HUES48 (cell line): ENCODE data around the gene PNPLA1.

Source experiments
- H3K27ac ChIP-seq: one replicate; pipeline ENCODE4 v1.7.0; 2013; ENCODE audit warnings: low read depth, low read length, inconsistent platforms
- H3K27me3 ChIP-seq: 2 replicates; pipeline ENCODE4 v1.6.1; 2013; ENCODE audit warnings: mild to moderate bottlenecking, low read length; ENCODE audit not compliant: control insufficient read depth, insufficient read depth
- H3K36me3 ChIP-seq: 2 replicates; pipeline ENCODE4 v1.6.1; 2013; ENCODE audit warnings: low read length; ENCODE audit not compliant: control insufficient read depth, insufficient read depth
- H3K4me1 ChIP-seq: 2 replicates; pipeline ENCODE4 v1.6.1; 2013; ENCODE audit warnings: mild to moderate bottlenecking, low read length; ENCODE audit not compliant: control insufficient read depth, insufficient read depth
- H3K4me3 ChIP-seq: 2 replicates; pipeline ENCODE4 v1.5.1; 2013; ENCODE audit warnings: mild to moderate bottlenecking, low read depth, low read length
- H3K9ac ChIP-seq: 2 replicates; pipeline ENCODE4 v1.6.1; 2013; ENCODE audit warnings: mild to moderate bottlenecking, low read depth, low read length, moderate library complexity
- H3K9me3 ChIP-seq: 2 replicates; pipeline ENCODE4 v1.6.1; 2013; ENCODE audit warnings: low read length; ENCODE audit not compliant: control insufficient read depth, insufficient read depth

The PNPLA1 gene

DNA sequence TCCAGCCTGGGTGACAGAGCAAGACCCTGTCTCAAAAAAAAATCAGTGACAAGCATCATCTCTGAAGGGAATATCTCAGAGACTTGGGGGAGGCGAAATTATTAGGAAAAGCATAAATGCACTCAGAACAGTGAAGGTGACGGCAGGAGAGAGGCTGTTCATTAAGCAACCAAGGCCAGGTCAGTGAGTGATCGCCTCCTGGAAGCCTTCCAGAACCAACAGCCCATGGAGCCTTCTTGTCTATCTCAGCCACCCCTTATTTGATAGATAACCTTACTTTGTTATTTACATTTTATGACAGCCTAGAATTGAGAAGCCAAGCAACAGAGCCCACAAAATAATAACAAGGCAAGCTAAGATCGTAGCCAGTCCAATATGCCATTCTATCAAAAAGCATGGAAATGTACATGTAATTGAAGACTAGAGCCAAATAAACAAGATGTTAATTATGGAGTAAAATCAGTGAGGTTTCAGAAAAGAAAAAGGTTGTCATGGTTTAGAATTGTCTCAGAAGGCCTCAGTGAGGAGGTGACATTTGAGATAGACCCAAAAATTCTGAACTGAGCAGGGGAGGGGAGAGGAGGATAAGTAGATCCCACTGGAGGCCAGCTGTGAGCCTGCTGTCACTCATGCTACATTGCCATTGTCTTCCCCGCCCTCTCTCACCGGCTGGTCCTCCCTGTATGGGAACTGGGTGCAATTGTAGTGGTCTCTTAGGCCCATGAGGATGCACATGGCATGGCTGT is 49.0 kb downstream of the PNPLA1 start:
- no peaks in the 10 kb centered on the region for H3K36me3 ChIP-seq
- peaks cover 8% of the 10 kb centered on the region for H3K4me1 ChIP-seq
- no peaks in the 10 kb centered on the region for H3K27me3 ChIP-seq
- no peak overlapping the region for H3K27ac ChIP-seq
- no peak overlapping the region for H3K4me3 ChIP-seq
- H3K9ac ChIP-seq = no peak overlapping the region
- H3K9me3 ChIP-seq = no peaks in the 10 kb centered on the region

GRCh38 chr6:36319436-36319762 is 49.5 kb downstream of the PNPLA1 start:
- Histone ChIP-seq H3K4me3 (no peak overlapping the region), H3K27ac (no peak overlapping the region), H3K9me3 (no peaks in the 10 kb centered on the region), H3K4me1 (peaks cover 3% of the 10 kb centered on the region; the same call in 1 of the 2 replicates), H3K36me3 (no peaks in the 10 kb centered on the region), H3K27me3 (no peaks in the 10 kb centered on the region), H3K9ac (no peak overlapping the region)

- no peak overlapping the region for H3K27ac ChIP-seq
- H3K27me3 ChIP-seq = no peaks in the 10 kb centered on the region
- H3K36me3 ChIP-seq = no peaks in the 10 kb centered on the region
- H3K4me3 ChIP-seq = no peak overlapping the region
- H3K4me1 ChIP-seq = peaks cover 3% of the 10 kb centered on the region; the same call in 1 of the 2 replicates
- no peak overlapping the region for H3K9ac ChIP-seq
- H3K9me3 ChIP-seq = no peaks in the 10 kb centered on the region
Measured at GRCh38 chr6:36319821-36320220, 50.0 kb downstream of the PNPLA1 start.

- Histone ChIP-seq H3K27ac (no peak overlapping the region), H3K9ac (no peak overlapping the region), H3K9me3 (no peaks in the 10 kb centered on the region), H3K27me3 (no peaks in the 10 kb centered on the region), H3K4me3 (no peak overlapping the region), H3K36me3 (no peaks in the 10 kb centered on the region), H3K4me1 (peaks cover 3% of the 10 kb centered on the region; the same call in 1 of the 2 replicates)
Measured at GRCh38 chr6:36320475-36320874, 50.6 kb downstream of the PNPLA1 start.

GRCh38 chr6:36322591-36322990 is 52.7 kb downstream of the PNPLA1 start:
- peaks cover 8% of the 10 kb centered on the region; the same call in 1 of the 2 replicates for H3K4me1 ChIP-seq
- no peak overlapping the region for H3K9ac ChIP-seq
- H3K36me3 ChIP-seq = no peaks in the 10 kb centered on the region
- no peak overlapping the region for H3K27ac ChIP-seq
- H3K9me3 ChIP-seq = no peaks in the 10 kb centered on the region
- no peaks in the 10 kb centered on the region for H3K27me3 ChIP-seq
- H3K4me3 ChIP-seq = no peak overlapping the region

DNA sequence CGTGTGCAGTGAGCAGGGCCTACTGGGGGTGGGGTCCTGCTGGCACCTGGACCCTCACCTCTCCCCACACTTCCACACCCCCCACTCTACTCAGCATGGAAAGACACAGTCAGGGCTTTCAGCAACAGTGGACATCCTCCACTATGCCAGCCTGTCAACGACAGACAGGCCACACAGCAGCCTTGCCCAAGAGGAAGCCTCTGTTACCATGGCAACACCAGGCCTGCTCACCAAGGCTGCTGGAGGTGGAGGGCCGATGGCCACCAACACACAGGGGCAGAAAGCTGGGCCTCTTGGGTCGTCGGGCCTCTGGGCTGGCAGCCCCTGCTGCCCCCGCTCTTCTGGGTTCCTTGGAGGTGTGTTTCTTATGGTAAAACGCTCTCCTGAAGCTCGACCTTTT is 53.2 kb downstream of the PNPLA1 start:
- Histone ChIP-seq H3K9me3 (no peaks in the 10 kb centered on the region), H3K9ac (no peak overlapping the region), H3K27ac (no peak overlapping the region), H3K4me1 (peaks cover 8% of the 10 kb centered on the region; the same call in 1 of the 2 replicates), H3K27me3 (no peaks in the 10 kb centered on the region), H3K4me3 (no peak overlapping the region), H3K36me3 (no peaks in the 10 kb centered on the region)

- Histone ChIP-seq H3K36me3 (no peaks in the 10 kb centered on the region), H3K9ac (no peak overlapping the region), H3K9me3 (no peaks in the 10 kb centered on the region), H3K4me1 (peaks cover 8% of the 10 kb centered on the region; the same call in 1 of the 2 replicates), H3K27ac (no peak overlapping the region), H3K4me3 (no peak overlapping the region), H3K27me3 (no peaks in the 10 kb centered on the region)
Measured at GRCh38 chr6:36324191-36324590, 54.3 kb downstream of the PNPLA1 start.

- H3K4me1 ChIP-seq = 0 out of 2 replicates have a peak, but pooled peaks cover 8% of the 10 kb centered on the region
- no peaks in the 10 kb centered on the region for H3K9me3 ChIP-seq
- H3K27me3 ChIP-seq = no peaks in the 10 kb centered on the region
- no peak overlapping the region for H3K9ac ChIP-seq
- H3K4me3 ChIP-seq = no peak overlapping the region
- H3K36me3 ChIP-seq = no peaks in the 10 kb centered on the region
- H3K27ac ChIP-seq = no peak overlapping the region
Measured at GRCh38 chr6:36324715-36325114, 54.9 kb downstream of the PNPLA1 start.

DNA sequence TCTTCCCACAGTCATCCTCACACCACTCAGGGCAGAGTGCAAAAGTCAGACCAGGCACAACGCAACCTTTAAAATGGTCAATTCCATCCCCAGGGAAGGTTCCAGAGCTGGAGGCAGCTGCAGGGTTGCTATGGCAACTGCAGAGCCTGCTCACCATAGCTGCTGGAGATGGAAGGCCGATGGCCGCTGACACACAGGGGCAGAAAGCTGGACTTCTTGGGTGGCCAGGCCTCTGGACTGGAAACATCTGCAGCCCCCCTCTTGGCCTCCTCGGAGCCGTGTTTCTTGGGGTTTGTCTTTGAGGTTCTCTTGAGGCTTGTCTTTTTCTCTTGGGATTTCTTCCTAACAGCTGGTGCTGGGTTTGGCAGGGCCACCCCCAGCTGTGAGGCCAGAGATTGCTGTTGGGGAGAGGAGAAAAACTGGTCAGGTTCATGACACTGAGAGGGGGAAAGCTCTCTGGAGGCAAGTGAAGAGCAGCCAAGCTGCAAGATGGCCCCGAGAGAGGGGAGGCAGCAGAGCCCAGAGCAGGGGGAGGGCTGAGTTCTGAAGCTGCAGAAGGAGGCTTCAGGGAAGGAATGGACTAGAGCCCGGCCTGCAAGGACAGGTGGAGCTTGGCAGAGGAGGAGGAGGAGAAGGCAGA is 56.6 kb downstream of the PNPLA1 start:
- H3K4me3 ChIP-seq = no peak overlapping the region
- H3K36me3 ChIP-seq = no peaks in the 10 kb centered on the region
- no peak overlapping the region for H3K27ac ChIP-seq
- no peaks in the 10 kb centered on the region for H3K27me3 ChIP-seq
- no peak overlapping the region for H3K9ac ChIP-seq
- no peaks in the 10 kb centered on the region for H3K9me3 ChIP-seq
- peaks cover 9% of the 10 kb centered on the region; the same call in 1 of the 2 replicates for H3K4me1 ChIP-seq

DNA sequence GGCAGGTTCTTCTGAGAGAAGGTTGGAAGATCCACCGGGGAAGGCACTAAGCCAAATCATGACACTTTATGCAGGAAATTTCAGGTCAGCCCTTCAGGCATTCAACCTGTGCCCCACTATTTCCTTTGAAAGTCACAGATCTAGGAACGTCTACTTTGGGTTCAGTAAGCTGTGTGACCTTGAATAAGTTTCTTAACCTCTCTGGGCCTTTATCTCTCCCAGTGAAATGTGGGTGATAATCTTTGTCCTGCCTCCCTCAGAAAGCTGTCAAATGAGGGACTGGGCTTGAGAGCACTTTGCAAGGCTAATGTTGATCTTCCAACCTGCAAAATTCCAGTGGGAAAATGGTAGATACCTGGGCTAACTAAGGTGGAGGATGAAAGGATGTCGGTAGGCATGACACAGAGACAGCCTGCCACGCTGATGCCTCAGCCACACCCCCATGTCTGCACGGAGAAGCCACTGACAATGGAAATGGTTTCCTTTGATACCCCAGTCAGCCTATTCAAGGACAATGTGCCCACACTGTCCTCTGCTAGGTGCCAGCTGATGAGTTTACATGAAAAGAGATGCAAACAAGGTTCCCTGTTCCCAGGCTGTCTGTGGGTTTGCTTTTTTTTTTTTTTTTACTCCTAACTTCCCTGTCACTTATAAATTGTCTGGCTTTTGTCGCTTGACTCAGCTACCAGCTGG is 57.5 kb downstream of the PNPLA1 start:
- Histone ChIP-seq H3K4me3 (no peak overlapping the region), H3K9ac (no peak overlapping the region), H3K9me3 (no peaks in the 10 kb centered on the region), H3K27me3 (no peaks in the 10 kb centered on the region), H3K4me1 (peaks cover 9% of the 10 kb centered on the region; the same call in 1 of the 2 replicates), H3K36me3 (no peaks in the 10 kb centered on the region), H3K27ac (no peak overlapping the region)

- no peak overlapping the region for H3K4me3 ChIP-seq
- no peaks in the 10 kb centered on the region for H3K36me3 ChIP-seq
- no peak overlapping the region for H3K27ac ChIP-seq
- H3K27me3 ChIP-seq = no peaks in the 10 kb centered on the region
- H3K4me1 ChIP-seq = peaks cover 9% of the 10 kb centered on the region; the same call in 1 of the 2 replicates
- no peaks in the 10 kb centered on the region for H3K9me3 ChIP-seq
- no peak overlapping the region for H3K9ac ChIP-seq
Measured at GRCh38 chr6:36327919-36328236, 58.0 kb downstream of the PNPLA1 start.
